GM23338 (cell line): ENCODE data around the gene PDC. TPM values are rescaled to one million over a fixed set of nuclear protein-coding genes. Genes with fewer than 3 reads are reported as not detected.

Experiments used
- ATAC-seq: fragments of 200-7000 bp; cut with Tn5 transposase; 3 replicates; pipeline ENCODE4 v1.9.1; 2020
- DNase-seq: peaks from one replicate; pipeline ENCODE4 v3.0.0-alpha.2; 2015; ENCODE audit warnings: low spot score
- H2AFZ ChIP-seq: fragments of 200-600 bp; sonication (generic); 2 replicates; pipeline ENCODE4 v1.8.0; 2016; ENCODE audit warnings: antibody characterized with exemption, mild to moderate bottlenecking, moderate library complexity
- H3F3A ChIP-seq: fragments of 200-600 bp; sonication (generic); replicated peaks from 2 replicates; pipeline ENCODE4 v1.8.0; 2017; ENCODE audit warnings: antibody characterized with exemption, mixed run types, low read depth
- H3K27ac ChIP-seq: fragments of 200-600 bp; sonication (generic); 2 replicates; pipeline ENCODE4 v1.6.1; 2016; ENCODE audit warnings: low read depth
- H3K27me3 ChIP-seq: fragments of 200-600 bp; sonication (generic); 2 replicates; pipeline ENCODE4 v1.8.0; 2016; ENCODE audit warnings: mild to moderate bottlenecking, mixed run types, moderate library complexity; ENCODE audit not compliant: insufficient read depth
- H3K36me3 ChIP-seq: fragments of 200-600 bp; sonication (generic); 2 replicates; pipeline ENCODE4 v1.8.0; 2016; ENCODE audit warnings: mild to moderate bottlenecking; ENCODE audit not compliant: insufficient read depth
- H3K4me1 ChIP-seq: fragments of 200-600 bp; sonication (generic); 2 replicates; pipeline ENCODE4 v1.8.0; 2016; ENCODE audit warnings: mild to moderate bottlenecking, moderate library complexity; ENCODE audit not compliant: insufficient read depth
- H3K4me2 ChIP-seq: fragments of 200-600 bp; sonication (generic); 2 replicates; pipeline ENCODE4 v1.7.1; 2017; ENCODE audit warnings: mixed run types
- H3K4me3 ChIP-seq: fragments of 200-600 bp; sonication (generic); 2 replicates; pipeline ENCODE4 v1.6.1; 2016; ENCODE audit warnings: mixed run types
- H3K79me2 ChIP-seq: fragments of 200-600 bp; sonication (generic); replicated peaks from 2 replicates; pipeline ENCODE4 v1.8.0; 2017; ENCODE audit warnings: mild to moderate bottlenecking; ENCODE audit not compliant: insufficient read depth
- H3K9me2 ChIP-seq: fragments of 200-600 bp; sonication (generic); 2 replicates; pipeline ENCODE4 v1.8.0; 2017; ENCODE audit not compliant: insufficient read depth
- H4K20me1 ChIP-seq: fragments of 200-600 bp; sonication (generic); replicated peaks from 2 replicates; pipeline ENCODE4 v1.8.0; 2017; ENCODE audit warnings: mild to moderate bottlenecking; ENCODE audit not compliant: insufficient read depth
- H3K27ac Mint-ChIP-seq: 2 replicates; pipeline ENCODE4 v1.8.0; 2020; ENCODE audit warnings: inconsistent platforms, mild to moderate bottlenecking, moderate library complexity, mixed read lengths
- H3K27me3 Mint-ChIP-seq: 3 replicates; pipeline ENCODE4 v1.8.0; 2022; ENCODE audit warnings: low read depth, mild to moderate bottlenecking, moderate library complexity, mixed read lengths, inconsistent platforms; ENCODE audit not compliant: insufficient read depth, poor library complexity
- H3K36me3 Mint-ChIP-seq: 3 replicates; pipeline ENCODE4 v1.8.0; 2021; ENCODE audit warnings: low read depth, mild to moderate bottlenecking, inconsistent platforms, moderate library complexity, mixed read lengths
- H3K4me1 Mint-ChIP-seq: 3 replicates; pipeline ENCODE4 v1.8.0; 2020; ENCODE audit warnings: mild to moderate bottlenecking, inconsistent platforms, mixed read lengths
- H3K4me3 Mint-ChIP-seq: 3 replicates; pipeline ENCODE4 v1.8.0; 2021; ENCODE audit warnings: moderate library complexity, mild to moderate bottlenecking, inconsistent platforms, mixed read lengths
- H3K9me3 Mint-ChIP-seq: 3 replicates; pipeline ENCODE4 v1.8.0; 2020; ENCODE audit warnings: moderate library complexity, mild to moderate bottlenecking, inconsistent platforms, mixed read lengths
- CREB1 ChIP-seq: fragments of 250-450 bp; sonication (Bioruptor Pico); IDR thresholded peaks from 2 replicates; pipeline ENCODE4 v1.5.0; 2020; ENCODE audit warnings: low read depth, mild to moderate bottlenecking, moderate library complexity
- CTCF ChIP-seq, 2 experiments: fragments of 200-600 bp in 1 of 2; sonication (generic) in 1 of 2; conservative IDR thresholded peaks; 2 replicates each; pipeline versions ENCODE4 v1.5.1 to v1.6.1; 2016 to 2017; ENCODE audit warnings: antibody characterized with exemption in 2 of 2, low read depth in 2 of 2, mild to moderate bottlenecking in 2 of 2, moderate library complexity in 1 of 2
- EZH2 ChIP-seq: fragments of 200-600 bp; sonication (generic); IDR thresholded peaks from one replicate; pipeline ENCODE4 v1.8.0; 2017; ENCODE audit warnings: antibody characterized with exemption, mild to moderate bottlenecking, low read depth; ENCODE audit not compliant: unreplicated experiment
- EZH2phosphoT487 ChIP-seq: fragments of 200-600 bp; sonication (generic); IDR thresholded peaks from one replicate; pipeline ENCODE4 v1.8.1; 2018; ENCODE audit warnings: antibody characterized with exemption; ENCODE audit not compliant: unreplicated experiment
- JUNB ChIP-seq: IDR thresholded peaks from one replicate; pipeline ENCODE4 v1.6.1; 2016; ENCODE audit warnings: antibody characterized with exemption; ENCODE audit not compliant: unreplicated experiment
- POLR2AphosphoS5 ChIP-seq: IDR thresholded peaks from 2 replicates; pipeline ENCODE4 v1.6.1; 2016; ENCODE audit warnings: antibody characterized with exemption, low read depth
- STAT1 ChIP-seq: IDR thresholded peaks from one replicate; pipeline ENCODE4 v1.6.1; 2016; ENCODE audit warnings: antibody characterized with exemption; ENCODE audit not compliant: unreplicated experiment
- ZNF331 ChIP-seq: fragments of 250-450 bp; sonication (Bioruptor Pico); IDR thresholded peaks from 2 replicates; pipeline ENCODE4 v1.5.0; 2020; ENCODE audit warnings: low read depth, mild to moderate bottlenecking, moderate library complexity
- polyA plus RNA-seq: library from polyadenylated mRNA; unstranded; fragments of >200 nt; fragmentation: Nextera tagmentation; extraction: Ambion mirVana; gene quantifications from 2 replicates; pipeline ENCODE4 v1.2.1, GENCODE V29; 2016
- total RNA-seq: library from RNA; depleted of rRNA; stranded (reverse); fragments of >200 nt; shearing (Covaris generic); gene quantifications from 2 replicates; pipeline ENCODE4 v1.2.3, GENCODE V29; 2014
- TF ChIP-seq, protein P1 (sequence below): fragments of 250-450 bp; sonication (Bioruptor Pico); IDR thresholded peaks from 2 replicates; pipeline ENCODE4 v1.5.0; 2020; ENCODE audit warnings: mild to moderate bottlenecking, moderate library complexity
- TF ChIP-seq, protein P2 (sequence below): IDR thresholded peaks from 2 replicates; pipeline ENCODE4 v1.6.1; 2016; ENCODE audit warnings: antibody characterized with exemption
- TF ChIP-seq, protein P3 (sequence below): IDR thresholded peaks from one replicate; pipeline ENCODE4 v1.6.1; 2018; ENCODE audit warnings: antibody characterized with exemption; ENCODE audit not compliant: unreplicated experiment

Gene PDC
- total and polyA plus RNA-seq, 2 experiments from 2014 or later: not detected

DNA sequence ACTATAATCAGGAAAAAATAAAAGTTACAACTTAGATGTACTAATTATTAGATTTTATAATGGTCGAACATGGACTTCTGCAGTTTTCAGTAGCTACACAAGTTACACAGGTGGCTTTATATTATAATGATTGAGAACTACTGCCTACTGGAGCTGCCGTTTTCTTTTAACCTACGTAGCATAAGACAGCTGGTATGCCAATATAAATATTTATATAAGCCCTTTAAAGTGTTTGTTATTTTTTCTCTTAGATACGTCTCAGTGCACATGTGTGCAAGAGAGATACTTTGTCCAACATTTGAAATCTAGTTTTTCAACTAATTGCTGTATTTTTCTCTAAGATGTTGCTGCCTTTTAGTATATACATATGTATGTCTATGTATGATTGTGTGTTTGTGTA lies 42.4 kb downstream of the PDC start:
- no peak overlapping the region for H3K4me3 ChIP-seq
- no peaks in the 10 kb centered on the region for H3K79me2 ChIP-seq
- ATAC-seq (no peak), DNase-seq (no peak)
- Mint-ChIP-seq H3K27me3 (no peaks in the 10 kb centered on the region), H3K27ac (no peak overlapping the region), H3K4me3 (no peak overlapping the region), H3K9me3 (no peaks in the 10 kb centered on the region), H3K36me3 (peaks cover 7% of the 10 kb centered on the region; the same call in 1 of the 3 replicates), H3K4me1 (no peaks in the 10 kb centered on the region)
- no peak overlapping the region for H2AFZ ChIP-seq
- no peaks in the 10 kb centered on the region for H3K27me3 ChIP-seq
- H3K9me2 ChIP-seq: no peaks in the 10 kb centered on the region
- no peaks in the 10 kb centered on the region for H4K20me1 ChIP-seq
- H3K4me2 ChIP-seq: no peak overlapping the region
- 0 out of 2 replicates have a peak, but pooled peaks cover 5% of the 10 kb centered on the region for H3K36me3 ChIP-seq
- no peak overlapping the region for H3K27ac ChIP-seq
- H3F3A ChIP-seq: no peaks in the 10 kb centered on the region
- H3K4me1 ChIP-seq: no peaks in the 10 kb centered on the region
- TF ChIP-seq POLR2AphosphoS5 (no peak), ZNF331 (no peak), CREB1 (CRISPR knock-in tag) (no peak), STAT1 (no peak), CTCF (conservative IDR thresholded peaks at IDR 0.05; ENCODE audit: low read depth in 2 of 2) (no peak), JUNB (no peak), EZH2phosphoT487 (no peak), EZH2 (no peak)
- TF ChIP-seq, protein P1, sequence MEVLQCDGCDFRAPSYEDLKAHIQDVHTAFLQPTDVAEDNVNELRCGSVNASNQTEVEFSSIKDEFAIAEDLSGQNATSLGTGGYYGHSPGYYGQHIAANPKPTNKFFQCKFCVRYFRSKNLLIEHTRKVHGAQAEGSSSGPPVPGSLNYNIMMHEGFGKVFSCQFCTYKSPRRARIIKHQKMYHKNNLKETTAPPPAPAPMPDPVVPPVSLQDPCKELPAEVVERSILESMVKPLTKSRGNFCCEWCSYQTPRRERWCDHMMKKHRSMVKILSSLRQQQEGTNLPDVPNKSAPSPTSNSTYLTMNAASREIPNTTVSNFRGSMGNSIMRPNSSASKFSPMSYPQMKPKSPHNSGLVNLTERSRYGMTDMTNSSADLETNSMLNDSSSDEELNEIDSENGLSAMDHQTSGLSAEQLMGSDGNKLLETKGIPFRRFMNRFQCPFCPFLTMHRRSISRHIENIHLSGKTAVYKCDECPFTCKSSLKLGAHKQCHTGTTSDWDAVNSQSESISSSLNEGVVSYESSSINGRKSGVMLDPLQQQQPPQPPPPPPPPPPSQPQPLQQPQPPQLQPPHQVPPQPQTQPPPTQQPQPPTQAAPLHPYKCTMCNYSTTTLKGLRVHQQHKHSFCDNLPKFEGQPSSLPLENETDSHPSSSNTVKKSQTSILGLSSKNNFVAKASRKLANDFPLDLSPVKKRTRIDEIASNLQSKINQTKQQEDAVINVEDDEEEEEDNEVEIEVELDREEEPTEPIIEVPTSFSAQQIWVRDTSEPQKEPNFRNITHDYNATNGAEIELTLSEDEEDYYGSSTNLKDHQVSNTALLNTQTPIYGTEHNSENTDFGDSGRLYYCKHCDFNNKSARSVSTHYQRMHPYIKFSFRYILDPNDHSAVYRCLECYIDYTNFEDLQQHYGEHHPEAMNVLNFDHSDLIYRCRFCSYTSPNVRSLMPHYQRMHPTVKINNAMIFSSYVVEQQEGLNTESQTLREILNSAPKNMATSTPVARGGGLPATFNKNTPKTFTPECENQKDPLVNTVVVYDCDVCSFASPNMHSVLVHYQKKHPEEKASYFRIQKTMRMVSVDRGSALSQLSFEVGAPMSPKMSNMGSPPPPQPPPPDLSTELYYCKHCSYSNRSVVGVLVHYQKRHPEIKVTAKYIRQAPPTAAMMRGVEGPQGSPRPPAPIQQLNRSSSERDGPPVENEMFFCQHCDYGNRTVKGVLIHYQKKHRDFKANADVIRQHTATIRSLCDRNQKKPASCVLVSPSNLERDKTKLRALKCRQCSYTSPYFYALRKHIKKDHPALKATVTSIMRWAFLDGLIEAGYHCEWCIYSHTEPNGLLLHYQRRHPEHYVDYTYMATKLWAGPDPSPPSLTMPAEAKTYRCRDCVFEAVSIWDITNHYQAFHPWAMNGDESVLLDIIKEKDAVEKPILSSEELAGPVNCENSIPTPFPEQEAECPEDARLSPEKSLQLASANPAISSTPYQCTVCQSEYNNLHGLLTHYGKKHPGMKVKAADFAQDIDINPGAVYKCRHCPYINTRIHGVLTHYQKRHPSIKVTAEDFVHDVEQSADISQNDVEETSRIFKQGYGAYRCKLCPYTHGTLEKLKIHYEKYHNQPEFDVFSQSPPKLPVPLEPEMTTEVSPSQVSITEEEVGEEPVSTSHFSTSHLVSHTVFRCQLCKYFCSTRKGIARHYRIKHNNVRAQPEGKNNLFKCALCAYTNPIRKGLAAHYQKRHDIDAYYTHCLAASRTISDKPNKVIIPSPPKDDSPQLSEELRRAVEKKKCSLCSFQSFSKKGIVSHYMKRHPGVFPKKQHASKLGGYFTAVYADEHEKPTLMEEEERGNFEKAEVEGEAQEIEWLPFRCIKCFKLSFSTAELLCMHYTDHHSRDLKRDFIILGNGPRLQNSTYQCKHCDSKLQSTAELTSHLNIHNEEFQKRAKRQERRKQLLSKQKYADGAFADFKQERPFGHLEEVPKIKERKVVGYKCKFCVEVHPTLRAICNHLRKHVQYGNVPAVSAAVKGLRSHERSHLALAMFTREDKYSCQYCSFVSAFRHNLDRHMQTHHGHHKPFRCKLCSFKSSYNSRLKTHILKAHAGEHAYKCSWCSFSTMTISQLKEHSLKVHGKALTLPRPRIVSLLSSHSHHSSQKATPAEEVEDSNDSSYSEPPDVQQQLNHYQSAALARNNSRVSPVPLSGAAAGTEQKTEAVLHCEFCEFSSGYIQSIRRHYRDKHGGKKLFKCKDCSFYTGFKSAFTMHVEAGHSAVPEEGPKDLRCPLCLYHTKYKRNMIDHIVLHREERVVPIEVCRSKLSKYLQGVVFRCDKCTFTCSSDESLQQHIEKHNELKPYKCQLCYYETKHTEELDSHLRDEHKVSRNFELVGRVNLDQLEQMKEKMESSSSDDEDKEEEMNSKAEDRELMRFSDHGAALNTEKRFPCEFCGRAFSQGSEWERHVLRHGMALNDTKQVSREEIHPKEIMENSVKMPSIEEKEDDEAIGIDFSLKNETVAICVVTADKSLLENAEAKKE (CRISPR knock-in tag): no peak
- TF ChIP-seq, protein P2, sequence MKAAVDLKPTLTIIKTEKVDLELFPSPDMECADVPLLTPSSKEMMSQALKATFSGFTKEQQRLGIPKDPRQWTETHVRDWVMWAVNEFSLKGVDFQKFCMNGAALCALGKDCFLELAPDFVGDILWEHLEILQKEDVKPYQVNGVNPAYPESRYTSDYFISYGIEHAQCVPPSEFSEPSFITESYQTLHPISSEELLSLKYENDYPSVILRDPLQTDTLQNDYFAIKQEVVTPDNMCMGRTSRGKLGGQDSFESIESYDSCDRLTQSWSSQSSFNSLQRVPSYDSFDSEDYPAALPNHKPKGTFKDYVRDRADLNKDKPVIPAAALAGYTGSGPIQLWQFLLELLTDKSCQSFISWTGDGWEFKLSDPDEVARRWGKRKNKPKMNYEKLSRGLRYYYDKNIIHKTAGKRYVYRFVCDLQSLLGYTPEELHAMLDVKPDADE: no peak
- TF ChIP-seq, protein P3, sequence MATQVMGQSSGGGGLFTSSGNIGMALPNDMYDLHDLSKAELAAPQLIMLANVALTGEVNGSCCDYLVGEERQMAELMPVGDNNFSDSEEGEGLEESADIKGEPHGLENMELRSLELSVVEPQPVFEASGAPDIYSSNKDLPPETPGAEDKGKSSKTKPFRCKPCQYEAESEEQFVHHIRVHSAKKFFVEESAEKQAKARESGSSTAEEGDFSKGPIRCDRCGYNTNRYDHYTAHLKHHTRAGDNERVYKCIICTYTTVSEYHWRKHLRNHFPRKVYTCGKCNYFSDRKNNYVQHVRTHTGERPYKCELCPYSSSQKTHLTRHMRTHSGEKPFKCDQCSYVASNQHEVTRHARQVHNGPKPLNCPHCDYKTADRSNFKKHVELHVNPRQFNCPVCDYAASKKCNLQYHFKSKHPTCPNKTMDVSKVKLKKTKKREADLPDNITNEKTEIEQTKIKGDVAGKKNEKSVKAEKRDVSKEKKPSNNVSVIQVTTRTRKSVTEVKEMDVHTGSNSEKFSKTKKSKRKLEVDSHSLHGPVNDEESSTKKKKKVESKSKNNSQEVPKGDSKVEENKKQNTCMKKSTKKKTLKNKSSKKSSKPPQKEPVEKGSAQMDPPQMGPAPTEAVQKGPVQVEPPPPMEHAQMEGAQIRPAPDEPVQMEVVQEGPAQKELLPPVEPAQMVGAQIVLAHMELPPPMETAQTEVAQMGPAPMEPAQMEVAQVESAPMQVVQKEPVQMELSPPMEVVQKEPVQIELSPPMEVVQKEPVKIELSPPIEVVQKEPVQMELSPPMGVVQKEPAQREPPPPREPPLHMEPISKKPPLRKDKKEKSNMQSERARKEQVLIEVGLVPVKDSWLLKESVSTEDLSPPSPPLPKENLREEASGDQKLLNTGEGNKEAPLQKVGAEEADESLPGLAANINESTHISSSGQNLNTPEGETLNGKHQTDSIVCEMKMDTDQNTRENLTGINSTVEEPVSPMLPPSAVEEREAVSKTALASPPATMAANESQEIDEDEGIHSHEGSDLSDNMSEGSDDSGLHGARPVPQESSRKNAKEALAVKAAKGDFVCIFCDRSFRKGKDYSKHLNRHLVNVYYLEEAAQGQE: no peak
